Umbilical cord (tissue), 2 donors: ENCODE measurements around the gene CYB5R3. TPM values are rescaled to one million over a fixed set of nuclear protein-coding genes. Genes with fewer than 3 reads are reported as not detected.
"Not testable (repeated sequence)": the region's sequence is repeated elsewhere in the genome, so short reads cannot be mapped to it uniquely, and the experiment has no call there.

Experiments used
- DNase-seq: peaks from one replicate; pipeline ENCODE4 v3.0.0-alpha.2; 2015; ENCODE audit warnings: low spot score
- total RNA-seq: library from RNA; depleted of rRNA; stranded (reverse); fragments of >200 nt; gene quantifications from one replicate; pipeline ENCODE4 v1.2.3, GENCODE V29; 2014; ENCODE audit warnings: low replicate concordance; ENCODE audit not compliant: insufficient read depth

The CYB5R3 gene
- total RNA-seq, 1 donor from 2014 or later, result 43.8 TPM

DNA sequence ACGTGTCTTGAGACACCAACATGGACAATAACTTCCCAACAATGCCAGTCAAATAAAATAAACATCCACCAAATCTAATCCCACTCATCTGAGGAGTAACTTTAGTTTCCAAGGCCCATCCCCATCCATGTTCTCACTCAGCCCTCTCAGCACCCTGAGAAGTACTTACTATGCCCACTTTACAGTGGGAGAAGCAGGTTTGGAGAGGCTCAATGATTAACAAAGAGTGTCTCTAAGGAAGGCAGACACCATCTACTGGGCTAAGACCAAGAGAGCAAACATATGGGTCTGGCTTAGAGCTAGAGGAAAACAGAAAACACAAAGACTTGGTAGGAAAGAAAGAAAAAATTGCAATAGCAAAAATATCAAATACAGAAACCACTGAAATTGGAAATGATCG lies 45.8 kb downstream of the CYB5R3 start:
- no peak for DNase-seq

DNA sequence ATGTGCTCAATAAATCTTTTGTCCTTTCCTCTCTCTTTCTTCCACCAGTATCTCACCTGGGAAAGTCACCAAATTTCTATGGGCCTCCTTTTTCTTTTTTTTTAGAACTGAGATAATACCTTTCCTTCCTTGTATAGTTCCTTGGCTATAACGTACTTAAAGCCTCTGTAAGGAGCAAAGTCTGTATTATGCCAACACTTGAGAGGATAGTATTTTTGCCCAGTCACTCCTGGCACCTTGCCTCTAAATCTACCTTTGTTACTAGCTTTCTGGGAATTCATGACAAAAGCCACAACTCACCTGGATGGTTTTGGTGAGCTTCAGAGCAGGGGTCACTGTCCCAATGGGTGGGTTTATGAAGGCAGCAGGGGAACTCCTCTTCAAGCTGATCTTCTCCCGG lies 46.7 kb downstream of the CYB5R3 start:
- no peak for DNase-seq

DNA sequence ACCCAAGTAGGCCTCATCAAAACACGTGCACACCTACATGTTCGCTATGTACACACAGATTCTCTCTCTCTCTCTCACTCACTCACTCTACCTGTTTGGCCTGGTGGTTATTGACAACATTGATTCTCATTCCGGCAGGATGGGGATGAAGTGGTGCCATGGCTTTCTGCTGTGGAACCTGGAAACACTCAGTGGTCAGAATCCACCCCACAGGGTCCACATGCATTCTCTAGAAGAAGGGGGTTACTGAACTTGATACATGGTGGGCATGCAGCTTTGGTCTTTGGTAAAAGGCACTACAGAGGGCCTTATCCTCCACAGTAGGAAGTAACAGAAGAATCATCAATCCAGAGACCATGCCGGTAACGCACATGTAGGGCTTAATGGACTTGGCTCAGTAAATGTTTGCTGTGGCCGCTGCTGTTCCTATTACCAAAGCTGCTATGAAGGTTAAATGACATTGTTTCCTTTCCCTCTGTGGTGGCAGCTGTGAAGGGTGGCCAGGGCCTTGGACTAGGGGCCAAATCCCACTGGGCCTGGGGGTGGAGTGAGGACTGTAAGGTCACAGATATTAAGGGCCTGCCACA lies 47.2 kb downstream of the CYB5R3 start:
- no peak for DNase-seq

DNA sequence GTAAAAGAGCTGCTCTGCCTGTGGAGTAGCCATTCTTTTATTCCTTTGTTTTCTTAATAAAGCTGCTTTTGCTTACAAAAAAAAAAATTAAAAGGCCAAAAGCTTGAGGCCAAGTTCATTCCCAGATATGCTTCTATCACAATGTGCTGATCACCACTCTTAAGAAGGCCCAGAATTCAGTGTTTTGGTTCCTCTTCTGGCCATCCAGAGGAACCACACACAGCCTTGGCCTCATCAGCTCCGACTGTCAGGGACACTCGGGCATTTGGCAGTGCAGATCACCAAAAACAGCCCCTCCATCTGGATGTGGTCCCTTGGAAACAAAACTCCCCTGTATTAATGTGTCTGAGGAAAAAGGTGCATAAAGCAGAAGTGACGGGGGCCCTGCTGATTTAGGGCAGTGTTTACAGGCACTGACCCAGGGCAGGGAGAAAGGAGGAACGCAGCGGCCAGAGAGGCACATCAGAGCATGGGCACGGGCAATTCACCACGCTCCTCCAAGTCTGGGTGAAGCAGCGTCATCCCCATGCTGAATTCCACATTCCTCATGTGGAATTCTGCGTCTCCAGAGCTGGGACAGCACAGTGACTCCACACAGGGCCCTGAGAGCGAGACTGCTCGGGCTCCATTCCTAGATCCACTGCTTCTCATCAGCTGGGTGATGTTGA lies 52.2 kb downstream of the CYB5R3 start:
- DNase-seq, result no peak

DNA sequence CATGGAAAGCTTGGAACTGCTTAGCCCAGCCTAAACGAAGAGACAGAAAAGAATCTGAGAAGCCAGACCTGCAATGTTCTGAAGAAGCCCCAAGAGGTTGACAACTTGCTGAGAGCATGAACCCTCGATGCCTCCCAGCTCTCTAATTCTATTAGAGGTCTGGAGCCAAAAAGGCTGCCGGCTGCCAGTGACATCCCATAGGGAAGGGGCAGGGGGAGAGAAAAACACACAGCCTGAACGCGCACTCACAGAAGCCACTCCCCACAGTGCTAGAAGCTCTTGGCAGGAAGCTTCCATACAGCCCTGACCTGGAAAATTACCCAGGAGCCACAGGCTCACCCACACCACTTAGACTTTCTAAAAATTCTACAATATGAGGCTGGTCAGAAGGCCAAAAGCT lies 52.9 kb downstream of the CYB5R3 start:
- no peak for DNase-seq

DNA sequence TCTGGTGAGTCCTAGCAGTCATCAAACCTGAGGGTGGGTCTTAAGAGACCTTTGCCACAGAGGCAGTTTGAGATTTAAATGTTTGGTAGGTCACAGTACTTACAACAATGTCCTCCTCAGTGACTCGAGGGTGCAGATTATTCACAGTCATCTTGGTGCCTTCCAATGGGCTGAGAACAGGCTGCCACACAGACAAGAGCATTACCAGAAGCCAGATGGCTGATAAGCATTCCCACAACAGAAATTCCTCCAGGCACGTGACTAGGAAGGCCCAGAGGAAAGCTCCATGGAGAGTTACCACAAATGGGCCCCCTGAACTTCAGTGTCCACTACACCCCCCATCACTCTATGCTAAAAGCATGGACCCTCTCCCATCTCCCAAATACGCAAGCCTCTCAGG lies 53.8 kb downstream of the CYB5R3 start:
- DNase-seq, result no peak

DNA sequence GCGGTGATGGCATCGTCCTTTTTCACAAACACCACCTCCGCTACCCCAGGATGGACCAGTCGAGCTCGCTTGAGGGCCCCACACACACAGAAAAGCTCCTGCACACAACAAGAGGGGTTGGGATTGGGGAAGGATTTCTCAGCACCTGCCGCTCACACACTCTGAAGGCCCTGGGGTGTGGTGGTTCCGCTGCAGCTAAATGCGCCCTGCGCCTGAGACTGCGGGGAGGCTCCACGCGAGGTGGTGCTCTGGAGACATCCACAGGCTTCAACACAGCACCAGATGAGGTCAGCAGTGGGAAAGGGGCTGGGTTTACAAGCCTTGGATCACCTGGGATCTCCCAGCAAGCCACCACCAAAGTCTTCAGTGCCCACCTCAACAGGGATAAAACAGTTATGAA lies 57.2 kb downstream of the CYB5R3 start:
- no peak for DNase-seq

DNA sequence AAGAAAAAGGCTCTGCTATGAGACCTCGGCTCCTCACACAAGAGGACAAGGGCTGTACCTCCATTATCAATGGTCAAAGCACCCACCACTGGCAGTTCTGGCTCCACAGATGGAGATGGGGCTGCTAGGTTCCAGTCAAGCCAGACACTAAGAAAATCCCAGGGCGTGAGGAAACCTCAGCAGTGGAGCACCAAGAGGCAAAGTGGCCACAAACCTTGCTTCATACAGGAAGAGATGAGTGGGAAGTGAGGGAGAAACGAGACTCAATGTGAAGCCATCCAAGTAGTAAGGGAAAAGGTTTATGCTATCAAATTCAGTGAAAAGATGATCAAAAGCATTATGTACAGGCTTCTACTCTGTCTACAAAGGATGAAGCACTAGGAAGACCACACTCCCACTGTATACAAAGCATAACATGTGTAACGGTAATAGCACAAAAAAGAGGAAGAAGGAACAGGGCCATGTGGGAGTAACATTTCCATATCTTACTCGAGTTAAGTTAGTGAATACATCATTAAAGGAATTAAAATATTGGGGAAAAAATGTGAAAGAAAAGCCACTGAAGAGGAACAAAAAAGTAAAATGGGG lies 61.5 kb downstream of the CYB5R3 start:
- no peak for DNase-seq

DNA sequence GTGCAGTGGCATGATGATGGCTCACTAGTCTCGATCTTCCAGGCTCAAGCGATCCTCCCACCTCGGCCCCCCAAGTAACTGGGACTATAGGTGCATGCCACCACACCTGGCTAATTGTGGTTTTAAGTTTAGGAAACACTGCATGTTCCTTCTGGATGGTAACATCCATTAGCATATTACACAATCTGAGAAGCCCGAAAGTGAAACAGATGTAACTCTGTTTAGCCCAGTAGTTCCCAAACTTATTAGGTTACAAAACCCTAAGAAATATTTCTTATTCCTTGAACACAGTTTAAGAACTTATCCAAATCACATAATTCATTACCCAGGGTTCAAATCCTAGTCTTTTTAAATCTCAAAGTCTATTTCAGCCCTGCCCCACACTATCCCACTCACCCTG lies 62.8 kb downstream of the CYB5R3 start:
- DNase-seq, result no peak

DNA sequence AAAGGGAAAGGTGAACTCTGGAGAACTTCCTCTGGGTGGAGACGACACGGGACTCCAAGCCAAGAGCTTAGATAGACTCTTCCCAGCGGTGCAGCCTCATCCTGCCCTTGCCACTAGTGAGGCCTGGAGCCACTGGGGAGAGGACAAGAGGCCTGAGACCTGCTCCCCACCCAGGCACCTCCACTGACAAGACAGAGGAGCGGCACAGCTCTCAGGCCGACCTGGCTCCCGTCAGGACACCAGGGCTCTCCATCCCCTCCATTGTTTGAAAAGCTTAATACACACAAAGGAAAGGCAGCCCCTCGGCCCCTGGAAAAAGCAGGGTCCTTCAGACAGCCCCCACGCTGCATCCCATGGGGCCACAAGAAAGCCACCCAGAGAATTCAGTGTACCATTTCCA lies 64.1 kb downstream of the CYB5R3 start:
- no peak for DNase-seq

DNA sequence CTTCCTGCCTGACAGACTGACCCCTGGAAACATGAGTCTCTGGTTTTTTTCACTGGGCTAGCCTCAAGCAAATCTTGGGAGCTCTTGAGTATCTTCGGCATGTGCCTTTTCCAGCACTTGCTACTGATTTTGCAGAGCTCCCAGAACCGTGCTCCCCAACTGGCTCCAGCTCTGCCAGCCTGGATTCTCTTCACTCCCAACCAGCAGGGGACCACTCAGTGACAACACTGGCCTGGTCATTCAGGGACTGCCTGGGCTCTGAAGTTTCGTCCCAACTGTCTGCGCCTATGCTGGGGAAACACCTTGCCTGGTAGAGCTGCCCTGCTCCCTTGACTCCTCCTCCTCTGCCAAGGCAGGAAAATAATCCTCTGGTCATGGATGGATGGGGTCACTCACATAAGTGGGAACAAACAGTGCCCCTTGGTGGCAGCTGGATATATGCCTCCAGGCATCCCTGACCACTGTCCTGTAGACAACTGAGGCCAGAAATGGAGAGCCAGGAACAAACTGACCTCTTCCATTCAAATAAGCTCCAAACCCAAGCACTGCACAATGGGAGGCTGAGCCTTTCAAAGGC lies 64.7 kb downstream of the CYB5R3 start:
- DNase-seq, result no peak

DNA sequence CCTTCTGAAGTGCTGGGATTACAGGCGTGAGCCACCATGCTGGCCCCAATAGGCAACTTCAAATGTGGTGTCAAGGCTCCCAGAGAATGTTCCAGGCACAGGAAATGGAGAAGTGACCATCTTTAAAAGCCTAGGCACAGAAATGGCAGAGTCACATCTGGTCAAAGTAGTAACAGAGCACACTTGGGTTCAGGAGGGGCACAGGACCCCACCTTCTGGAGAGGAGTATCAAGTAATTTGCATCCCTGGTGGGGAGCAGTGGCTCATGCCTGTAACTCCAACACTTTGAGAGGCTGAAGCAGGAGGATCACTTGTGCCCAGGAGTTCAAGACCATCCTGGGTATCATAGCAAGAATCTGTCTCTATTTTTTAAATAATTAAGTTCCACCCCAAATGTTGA lies 66.2 kb downstream of the CYB5R3 start:
- no peak for DNase-seq

DNA sequence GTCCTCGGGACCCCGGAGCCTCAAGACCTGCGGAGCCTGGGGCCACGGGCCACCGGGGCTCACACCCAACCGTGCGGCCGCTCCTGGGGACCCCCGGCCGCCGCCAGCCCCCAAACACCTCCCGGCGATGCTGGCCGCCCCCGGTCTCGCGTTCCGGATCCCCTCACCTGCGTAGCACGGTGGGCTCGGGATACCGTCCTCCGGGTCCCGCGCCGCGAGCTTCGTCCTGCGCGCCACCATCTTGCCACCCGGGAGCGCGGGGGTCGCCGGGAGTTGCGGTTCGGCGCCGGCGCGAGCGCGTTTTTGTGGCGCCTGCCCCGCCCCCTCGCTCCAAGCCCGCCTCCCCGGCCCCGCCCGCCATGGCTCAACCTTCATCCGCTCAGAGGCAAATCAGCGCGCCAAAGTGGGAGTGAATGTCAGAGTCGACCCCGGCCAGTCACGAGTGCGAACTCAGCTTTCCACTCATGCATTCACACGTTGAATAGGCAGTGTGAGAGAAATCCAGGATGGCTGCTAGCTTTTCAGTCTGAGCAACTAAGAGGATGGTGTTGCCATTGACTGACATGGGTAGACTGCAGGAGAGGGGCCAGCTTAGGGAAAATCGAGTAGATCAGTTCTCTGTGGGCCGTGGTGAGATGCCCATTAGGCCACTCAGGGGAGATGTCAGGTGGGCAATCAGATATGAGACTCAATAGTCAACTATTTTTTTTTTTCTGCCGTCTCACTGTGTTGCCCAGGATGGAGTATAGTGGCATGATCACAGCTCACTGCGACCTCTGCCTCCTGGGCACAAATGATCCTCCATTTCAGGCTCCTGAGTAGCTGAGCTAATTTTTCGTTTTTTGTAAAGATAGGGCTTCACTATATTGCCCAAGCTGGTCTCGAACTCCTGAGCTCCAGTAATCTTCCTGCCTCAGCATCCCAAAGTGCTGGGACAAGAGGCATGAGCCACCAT lies 67.2 kb downstream of the CYB5R3 start:
- DNase-seq, result peak; percentile 81

DNA sequence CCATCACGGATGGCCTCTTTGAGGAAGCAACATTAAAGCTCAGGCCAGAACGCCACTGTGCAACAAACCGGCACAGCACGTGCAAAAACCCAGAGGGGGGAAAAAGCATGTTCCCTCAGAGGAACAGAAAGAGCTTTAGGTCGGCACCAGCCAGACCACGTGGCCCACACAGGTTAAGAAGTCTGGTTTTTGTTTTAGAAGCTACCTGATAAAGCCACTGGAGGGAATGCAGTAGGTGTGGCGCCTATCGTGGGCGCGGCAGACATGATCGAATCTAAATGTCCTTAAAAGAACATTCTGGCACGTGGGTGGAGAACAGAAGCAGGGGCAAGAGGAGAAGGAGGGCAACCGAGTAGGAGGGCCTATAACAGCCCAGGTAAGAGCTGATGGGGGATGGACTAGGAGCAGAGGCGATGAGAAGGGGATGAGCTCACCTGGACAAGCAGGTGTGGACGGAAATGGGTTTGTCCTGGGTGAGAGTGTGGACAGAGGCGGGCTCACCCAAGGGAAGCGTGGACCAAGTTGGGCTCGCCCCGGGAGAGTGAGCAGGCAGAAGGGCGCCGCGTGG lies 67.9 kb downstream of the CYB5R3 start:
- DNase-seq, result not testable (repeated sequence)

DNA sequence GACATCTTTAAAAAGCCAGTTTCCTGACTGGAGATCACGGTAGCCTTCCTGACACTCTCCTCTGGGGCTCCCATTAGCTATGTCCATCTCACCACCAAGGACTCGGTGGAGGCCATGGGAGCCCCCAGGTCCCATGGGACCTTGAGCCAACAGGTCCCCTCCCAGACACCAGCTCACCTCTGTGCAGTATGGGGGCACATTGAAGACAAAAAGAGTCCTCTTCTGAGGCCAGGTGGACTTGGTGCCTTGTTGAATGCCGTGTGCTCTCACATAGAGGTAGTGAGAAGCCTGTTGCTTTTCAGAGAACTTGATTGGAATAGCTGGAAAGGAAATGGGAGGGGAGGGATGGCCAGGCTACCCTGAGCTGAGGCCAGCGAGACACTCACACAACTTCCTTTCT lies 69.2 kb downstream of the CYB5R3 start:
- not testable (repeated sequence) for DNase-seq

DNA sequence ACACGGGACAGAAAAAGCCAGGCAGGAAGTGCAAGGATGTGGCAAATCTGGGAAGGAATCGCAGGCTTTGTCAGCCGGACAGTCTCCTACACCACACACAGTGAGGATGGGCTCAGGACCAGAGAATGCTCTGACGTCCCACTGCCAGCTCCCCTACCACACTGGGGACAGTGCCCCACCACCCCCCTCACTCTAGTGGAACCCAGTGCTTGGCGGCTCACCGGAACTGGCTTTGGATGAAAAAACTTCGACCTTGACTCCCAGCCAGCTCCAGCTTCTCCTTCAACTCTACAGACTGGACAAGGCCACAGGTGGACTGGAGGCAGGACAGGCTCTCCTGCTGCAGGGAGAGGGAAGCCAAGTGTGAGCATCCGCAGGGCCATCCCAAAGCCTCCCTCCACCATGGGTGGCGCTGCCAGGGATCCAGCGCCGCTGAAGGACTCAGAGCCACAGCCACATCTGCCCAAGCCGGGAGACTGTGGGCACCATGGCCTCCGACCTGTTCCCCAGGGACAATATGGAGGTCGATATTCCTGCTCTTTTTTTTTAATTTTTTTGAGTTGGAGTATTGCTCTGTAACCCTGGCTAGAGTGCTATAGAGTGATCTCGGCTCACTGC lies 71.5 kb downstream of the CYB5R3 start:
- no peak for DNase-seq

DNA sequence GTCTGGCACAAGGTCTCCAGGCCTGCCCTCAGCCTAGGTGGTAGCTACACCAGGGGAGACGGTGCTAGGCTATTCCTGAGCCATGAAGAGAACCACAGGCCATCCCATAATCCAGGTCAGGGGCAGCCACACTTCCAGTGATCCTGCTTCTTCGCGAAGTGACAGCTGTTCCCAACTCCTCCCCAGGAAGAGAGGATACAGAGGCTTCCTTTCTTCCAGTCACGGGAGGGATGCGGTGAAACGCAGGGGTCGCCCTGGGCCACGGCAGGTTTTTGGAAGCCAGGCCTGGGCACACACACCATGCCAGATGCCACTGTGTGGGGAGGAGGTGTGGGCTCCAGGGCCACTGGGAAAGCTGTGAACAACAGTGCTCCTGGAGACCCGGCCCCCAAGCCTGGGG lies 72.1 kb downstream of the CYB5R3 start:
- DNase-seq, result not testable (repeated sequence)

DNA sequence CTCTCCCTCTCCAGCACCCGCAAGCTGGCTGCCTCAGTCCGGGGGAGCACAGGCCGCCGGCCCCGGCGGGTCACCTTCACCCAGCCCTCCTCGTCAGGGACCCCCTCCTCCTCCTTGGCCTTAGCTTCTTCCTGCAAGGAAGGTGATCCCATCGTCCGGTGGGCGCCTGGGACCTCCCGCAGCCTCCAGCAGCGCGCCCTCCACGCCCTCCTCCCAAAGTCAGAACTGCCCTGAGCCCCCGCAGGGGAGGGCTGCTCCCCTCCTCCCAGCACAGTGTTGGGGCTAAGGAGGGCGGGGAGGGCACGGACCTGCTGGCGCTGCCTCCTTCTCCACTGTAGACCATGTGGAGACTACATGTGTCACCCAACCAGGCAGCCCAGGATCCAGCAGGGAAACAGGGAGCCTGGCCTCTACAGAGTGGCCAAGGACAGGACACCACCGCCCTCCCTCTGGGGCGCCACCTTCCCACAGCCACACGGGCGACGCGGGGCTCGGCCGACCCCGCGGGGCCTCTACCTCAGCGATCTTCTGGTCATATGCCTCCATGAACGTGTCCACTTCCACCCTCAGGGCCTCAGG lies 73.1 kb downstream of the CYB5R3 start:
- not testable (repeated sequence) for DNase-seq

DNA sequence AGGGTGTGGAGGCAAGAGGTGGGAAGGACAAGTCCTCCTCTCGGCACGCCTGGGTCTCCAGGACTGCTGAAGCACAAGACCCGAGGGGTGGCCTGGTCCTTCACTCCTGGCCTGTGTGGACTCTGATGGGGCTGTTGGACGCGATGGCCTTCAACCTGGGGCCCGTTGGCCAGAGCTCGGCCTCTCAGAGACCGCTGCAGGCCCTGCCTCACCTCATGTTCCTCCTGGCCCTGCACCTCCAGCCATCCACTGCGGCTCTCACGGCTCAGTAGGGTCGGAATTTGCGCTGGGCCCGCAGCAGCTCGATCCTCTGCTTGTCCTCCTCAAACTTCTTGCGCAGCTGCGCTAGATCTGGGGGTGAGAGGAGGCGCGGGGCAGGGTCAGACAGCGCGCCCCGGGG lies 74.7 kb downstream of the CYB5R3 start:
- DNase-seq, result not testable (repeated sequence)

DNA sequence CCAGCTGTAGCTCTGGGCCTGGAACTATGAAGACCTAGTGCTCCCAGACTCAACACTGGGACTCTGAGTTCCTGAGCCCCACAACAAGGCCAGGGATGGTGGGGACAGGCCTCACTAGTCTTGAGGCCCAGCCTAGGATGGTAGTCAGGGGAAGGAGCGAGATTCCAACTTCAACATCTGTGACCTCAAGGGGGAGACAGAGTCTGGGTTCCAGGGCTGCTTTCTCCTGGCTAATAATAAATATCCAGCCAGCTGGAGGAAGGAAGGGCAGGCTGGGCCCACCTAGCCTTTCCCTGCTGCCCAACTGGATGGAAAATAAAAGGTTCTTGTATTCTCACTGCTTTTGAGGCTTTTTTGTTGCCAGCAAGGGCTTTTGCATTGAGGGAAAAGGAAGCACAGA lies 75.1 kb downstream of the CYB5R3 start:
- DNase-seq, result not testable (repeated sequence)

DNA sequence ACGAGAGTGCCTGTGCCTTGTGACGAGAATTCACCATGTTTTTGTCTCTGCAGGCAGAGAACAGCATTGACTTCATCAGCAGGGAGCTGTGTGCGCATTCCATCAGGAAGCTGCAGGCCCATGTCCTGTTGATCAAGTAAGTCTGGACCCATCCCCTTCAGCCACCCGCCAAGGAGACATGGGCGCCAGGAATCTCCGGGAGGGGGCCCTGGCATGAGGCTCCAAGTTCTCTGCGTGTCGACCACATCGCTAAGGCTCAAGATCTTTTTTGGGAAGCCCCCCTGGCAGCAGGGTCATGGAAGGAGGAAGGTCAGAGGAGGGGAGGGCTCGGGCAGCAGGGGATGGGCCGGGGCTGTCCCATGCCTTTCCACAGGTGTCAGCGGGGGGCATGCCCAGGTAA lies 78.1 kb downstream of the CYB5R3 start:
- DNase-seq, result not testable (repeated sequence)
